PC-9 (cell line): Measurements from ENCODE around the gene NGDN. TPM values are rescaled to one million over a fixed set of nuclear protein-coding genes. Genes with fewer than 3 reads are reported as not detected.

Source experiments
- BruUV-seq: library from RNA; stranded (reverse); fragments of 400-500 nt; replicated peaks from 2 replicates; lab custom pipeline; 2021; lab: Mats Ljungman, UMichigan
- CTCF ChIA-PET: fragments of 300-600 bp; sonication (Branson Sonifier 250); formaldehyde crosslinking; loops from one replicate; lab custom pipeline; 2022; ENCODE audit warnings: antibody characterized with exemption; lab: Charles Lee
- POLR2A ChIA-PET: fragments of 300-600 bp; sonication (Branson Sonifier 250); formaldehyde crosslinking; loops from one replicate; lab custom pipeline; 2022; ENCODE audit warnings: antibody characterized with exemption; ENCODE audit not compliant: unreplicated experiment; lab: Charles Lee
- DNase-seq, 2 experiments: peaks; one replicate each; pipeline versions ENCODE4 v3.0.0 to v3.0.0-alpha.2; 2015 to 2022; ENCODE audit warnings: mixed read lengths in 1 of 2
- H2AFZ ChIP-seq: fragments of 200-600 bp; sonication (generic); 2 replicates; pipeline ENCODE4 v1.8.1; 2017; ENCODE audit warnings: antibody characterized with exemption
- H3F3A ChIP-seq: fragments of 200-600 bp; sonication (generic); 2 replicates; pipeline ENCODE4 v1.8.1; 2017; ENCODE audit warnings: antibody characterized with exemption, mild to moderate bottlenecking, low read depth; ENCODE audit not compliant: insufficient read depth
- H3K27ac ChIP-seq: fragments of 200-600 bp; sonication (generic); 2 replicates; pipeline ENCODE4 v1.6.1; 2016; ENCODE audit warnings: mixed run types
- H3K27me3 ChIP-seq: fragments of 200-600 bp; sonication (generic); 2 replicates; pipeline ENCODE4 v1.6.1; 2016; ENCODE audit warnings: low read depth, mixed run types; ENCODE audit not compliant: insufficient read depth
- H3K36me3 ChIP-seq: fragments of 200-600 bp; sonication (generic); 2 replicates; pipeline ENCODE4 v1.6.1; 2016; ENCODE audit warnings: low read depth, mixed run types
- H3K4me1 ChIP-seq: fragments of 200-600 bp; sonication (generic); replicated peaks from 2 replicates; pipeline ENCODE4 v1.6.1; 2016; ENCODE audit warnings: mixed run types; ENCODE audit not compliant: insufficient read depth
- H3K4me2 ChIP-seq: fragments of 200-600 bp; sonication (generic); 2 replicates; pipeline ENCODE4 v1.6.1; 2017; ENCODE audit warnings: mixed run types
- H3K4me3 ChIP-seq: fragments of 200-600 bp; sonication (generic); 2 replicates; pipeline ENCODE4 v1.6.1; 2016; ENCODE audit warnings: mixed run types
- H3K79me2 ChIP-seq: fragments of 200-600 bp; sonication (generic); 2 replicates; pipeline ENCODE4 v1.6.1; 2017; ENCODE audit warnings: low read depth, mixed run types
- H3K9me2 ChIP-seq: fragments of 200-600 bp; sonication (generic); 2 replicates; pipeline ENCODE4 v1.8.1; 2017; ENCODE audit warnings: mild to moderate bottlenecking; ENCODE audit not compliant: insufficient read depth
- H3K9me3 ChIP-seq: fragments of 200-600 bp; sonication (generic); 2 replicates; pipeline ENCODE4 v1.8.1; 2016; ENCODE audit warnings: low read depth; ENCODE audit not compliant: insufficient read depth
- H4K20me1 ChIP-seq: fragments of 200-600 bp; sonication (generic); 2 replicates; pipeline ENCODE4 v1.8.1; 2017; ENCODE audit not compliant: insufficient read depth
- CTCF ChIP-seq: fragments of 200-600 bp; sonication (generic); conservative IDR thresholded peaks from 2 replicates; pipeline ENCODE4 v1.6.1; 2017; ENCODE audit warnings: mixed run types, antibody characterized with exemption, mild to moderate bottlenecking, moderate library complexity
- EZH2 ChIP-seq: fragments of 200-600 bp; sonication (generic); IDR thresholded peaks from 2 replicates; pipeline ENCODE4 v1.8.0; 2017; ENCODE audit warnings: antibody characterized with exemption, low read depth
- intact Hi-C: fragments of 100-400 bp; cut with micrococcal nuclease; formaldehyde crosslinking; loops from one replicate; pipeline ENCODE4 v1.10.0; 2022; ENCODE audit not compliant: unreplicated experiment
- total RNA-seq: library from RNA; stranded (reverse); gene quantifications from 2 replicates; pipeline ENCODE4 v1.2.3, GENCODE V29; 2021

Gene NGDN
- total RNA-seq, 1 experiment from 2014 or later: 23.1 TPM

GRCh38 chr14:23439107-23439835 lies 30.2 kb upstream of the NGDN start:
- intact Hi-C loops: no loop called here
- no peaks in the 10 kb centered on the region for H3F3A ChIP-seq
- H3K9me2 ChIP-seq: no peaks in the 10 kb centered on the region
- no peak for DNase-seq
- no peak for TF ChIP-seq CTCF
- no peak for TF ChIP-seq EZH2
- no peak overlapping the region for H3K4me3 ChIP-seq
- H3K27me3 ChIP-seq: peaks cover 75% of the 10 kb centered on the region
- H3K36me3 ChIP-seq: no peaks in the 10 kb centered on the region
- H3K4me2 ChIP-seq: no peak overlapping the region
- no peaks in the 10 kb centered on the region for H3K79me2 ChIP-seq
- no peaks in the 10 kb centered on the region for H4K20me1 ChIP-seq
- ChIA-PET POLR2A (no interaction called here), CTCF (no interaction called here)
- no peaks in the 10 kb centered on the region for H3K4me1 ChIP-seq
- H3K27ac ChIP-seq: no peak overlapping the region
- H2AFZ ChIP-seq: no peak overlapping the region
- no TSS peak for BruUV-seq
- no peaks in the 10 kb centered on the region for H3K9me3 ChIP-seq

GRCh38 chr14:23441076-23441475 lies 28.4 kb upstream of the NGDN start:
- Histone ChIP-seq H4K20me1 (no peaks in the 10 kb centered on the region), H3K9me2 (no peaks in the 10 kb centered on the region), H3K79me2 (no peaks in the 10 kb centered on the region), H3K4me2 (no peak overlapping the region), H3K27ac (no peak overlapping the region), H2AFZ (no peak overlapping the region), H3F3A (no peaks in the 10 kb centered on the region), H3K4me3 (no peak overlapping the region), H3K9me3 (no peaks in the 10 kb centered on the region), H3K4me1 (no peaks in the 10 kb centered on the region), H3K36me3 (no peaks in the 10 kb centered on the region), H3K27me3 (peaks cover 62% of the 10 kb centered on the region)
- no peak for TF ChIP-seq EZH2
- no peak for TF ChIP-seq CTCF
- no TSS peak for BruUV-seq
- ChIA-PET POLR2A (no interaction called here), CTCF (no interaction called here)
- no peak for DNase-seq
- intact Hi-C loops: no loop called here

GRCh38 chr14:23442721-23443356 lies 26.7 kb upstream of the NGDN start:
- H3K4me1 ChIP-seq: no peaks in the 10 kb centered on the region
- no peaks in the 10 kb centered on the region for H3F3A ChIP-seq
- H3K79me2 ChIP-seq: no peaks in the 10 kb centered on the region
- no peak overlapping the region for H3K4me3 ChIP-seq
- CTCF ChIA-PET: no interaction called here
- H4K20me1 ChIP-seq: no peaks in the 10 kb centered on the region
- intact Hi-C loops: no loop called here
- H3K9me3 ChIP-seq: no peaks in the 10 kb centered on the region
- BruUV-seq: no TSS peak
- H3K36me3 ChIP-seq: no peaks in the 10 kb centered on the region
- H3K4me2 ChIP-seq: no peak overlapping the region
- H3K9me2 ChIP-seq: no peaks in the 10 kb centered on the region
- H3K27me3 ChIP-seq: peaks cover 56% of the 10 kb centered on the region
- no peak for DNase-seq
- no peak for TF ChIP-seq CTCF
- TF ChIP-seq EZH2: no peak
- POLR2A ChIA-PET: no interaction called here
- H3K27ac ChIP-seq: no peak overlapping the region
- no peak overlapping the region for H2AFZ ChIP-seq
